ENCODE measurements around the gene NRXN3. TPM values are rescaled to one million over a fixed set of nuclear protein-coding genes. Genes with fewer than 3 reads are reported as not detected.

NRXN3 gene
- total RNA-seq, 2 experiments from 2014 or later: not detected

- no peak overlapping the region for H3K27ac Mint-ChIP-seq
- POLR2A ChIA-PET: no interaction called here
These were observed 904.3 kb downstream of the NRXN3 start for GRCh38 chr14:79074510-79074909.

GRCh38 chr14:79076428-79076827 lies 906.3 kb downstream of the NRXN3 start:
- CTCF ChIA-PET: no interaction called here
- H3K27ac Mint-ChIP-seq: no peak overlapping the region
- no peak overlapping the region for H3K4me3 Mint-ChIP-seq
- intact Hi-C loops (cut with micrococcal nuclease): no loop called here
- no peaks in the 10 kb centered on the region for H3K9me3 Mint-ChIP-seq
- no peak for DNase-seq
- H3K36me3 Mint-ChIP-seq: no peaks in the 10 kb centered on the region
- POLR2A ChIA-PET: no interaction called here
- H3K27me3 Mint-ChIP-seq: no peaks in the 10 kb centered on the region
- no peaks in the 10 kb centered on the region for H3K4me1 Mint-ChIP-seq (ENCODE audit: low read depth)

More at GRCh38 chr14:79074510-79074909, 904.3 kb downstream of the NRXN3 start:
- Mint-ChIP-seq H3K27me3 (no peaks in the 10 kb centered on the region), H3K4me1 (ENCODE audit: low read depth) (no peaks in the 10 kb centered on the region), H3K36me3 (no peaks in the 10 kb centered on the region), H3K4me3 (no peak overlapping the region), H3K9me3 (no peaks in the 10 kb centered on the region)
- intact Hi-C loops (cut with micrococcal nuclease): no loop called here
- CTCF ChIA-PET: no interaction called here
- DNase-seq: no peak

DNA sequence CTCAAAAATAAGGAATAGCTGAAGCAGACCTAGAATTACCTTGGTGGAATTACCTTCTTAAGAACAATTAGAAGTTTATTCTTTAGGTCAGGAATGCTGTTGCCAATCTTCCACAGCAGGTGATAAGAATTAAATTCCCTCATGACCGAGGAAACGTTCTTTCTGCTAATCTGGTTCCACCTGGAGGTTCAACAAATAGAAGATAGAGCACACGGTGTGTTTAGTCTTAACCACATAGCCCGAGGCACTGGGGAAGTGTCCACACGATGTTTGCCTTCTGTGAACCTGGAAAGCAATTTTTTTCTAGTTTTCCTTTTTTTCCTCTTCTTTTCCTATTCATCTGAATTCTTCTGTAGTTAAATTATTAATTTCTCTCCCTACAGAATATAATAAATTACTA lies 906.9 kb downstream of the NRXN3 start:
- ChIA-PET CTCF (no interaction called here), POLR2A (no interaction called here)
- no peak overlapping the region for H3K4me3 Mint-ChIP-seq

GRCh38 chr14:79080040-79080439 lies 909.9 kb downstream of the NRXN3 start:
- intact Hi-C loops (cut with micrococcal nuclease): no loop called here
- Mint-ChIP-seq H3K4me3 (no peak overlapping the region), H3K36me3 (no peaks in the 10 kb centered on the region), H3K9me3 (no peaks in the 10 kb centered on the region), H3K27ac (no peak overlapping the region), H3K27me3 (no peaks in the 10 kb centered on the region), H3K4me1 (ENCODE audit: low read depth) (no peaks in the 10 kb centered on the region)
- ChIA-PET POLR2A (no interaction called here), CTCF (no interaction called here)
- DNase-seq: no peak

More for the DNA sequence above, 906.9 kb downstream of the NRXN3 start:
- no peaks in the 10 kb centered on the region for H3K9me3 Mint-ChIP-seq
- H3K27me3 Mint-ChIP-seq: no peaks in the 10 kb centered on the region
- DNase-seq: no peak
- intact Hi-C loops (cut with micrococcal nuclease): no loop called here
- no peaks in the 10 kb centered on the region for H3K4me1 Mint-ChIP-seq (ENCODE audit: low read depth)
- no peak overlapping the region for H3K27ac Mint-ChIP-seq
- H3K36me3 Mint-ChIP-seq: no peaks in the 10 kb centered on the region

DNA sequence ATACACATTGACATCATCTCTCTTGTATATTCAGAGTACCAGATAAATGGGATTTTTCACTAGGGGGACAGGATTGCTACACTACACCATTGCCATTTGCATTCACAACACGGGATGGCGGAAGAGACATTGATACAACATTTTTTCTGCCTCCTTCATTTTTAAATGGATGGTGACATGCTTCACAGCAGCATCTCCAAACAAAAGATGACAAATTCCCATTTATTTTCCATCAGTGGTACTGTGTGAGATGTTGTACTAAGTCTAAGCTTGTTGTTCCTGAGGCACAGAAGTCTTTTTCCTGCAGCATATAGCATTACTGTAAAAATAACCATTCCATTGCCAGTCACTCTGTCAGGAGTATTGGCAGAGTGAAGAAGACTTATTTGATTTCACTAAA lies 912.7 kb downstream of the NRXN3 start:
- no peaks in the 10 kb centered on the region for H3K9me3 Mint-ChIP-seq

DNA sequence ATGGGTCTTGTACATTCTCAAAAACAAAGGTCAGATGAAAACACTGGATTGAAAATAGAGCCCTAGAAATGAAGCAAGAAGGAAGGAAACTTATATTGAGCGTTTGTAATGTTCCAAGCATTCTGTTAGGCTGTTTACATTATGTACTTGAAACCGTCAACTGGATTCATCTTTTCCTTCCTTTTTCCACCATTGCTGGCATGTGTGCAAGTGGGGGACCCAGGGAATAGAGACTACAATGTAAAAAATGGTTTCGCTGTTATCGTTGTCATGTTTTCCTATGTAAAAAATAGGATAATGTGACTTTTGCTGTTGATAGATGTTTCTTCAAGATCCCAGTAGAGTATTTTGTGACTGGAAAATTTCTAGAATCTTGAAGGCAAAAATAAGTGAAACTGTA lies 913.2 kb downstream of the NRXN3 start:
- H3K36me3 Mint-ChIP-seq: no peaks in the 10 kb centered on the region
- ChIA-PET CTCF (no interaction called here), POLR2A (no interaction called here)
- no peaks in the 10 kb centered on the region for H3K27me3 Mint-ChIP-seq
- no peaks in the 10 kb centered on the region for H3K4me1 Mint-ChIP-seq (ENCODE audit: low read depth)
- intact Hi-C loops (cut with micrococcal nuclease): no loop called here
- no peak overlapping the region for H3K27ac Mint-ChIP-seq
- H3K4me3 Mint-ChIP-seq: no peak overlapping the region
- no peak for DNase-seq
- no peaks in the 10 kb centered on the region for H3K9me3 Mint-ChIP-seq

More for the DNA sequence above, 912.7 kb downstream of the NRXN3 start:
- no peaks in the 10 kb centered on the region for H3K4me1 Mint-ChIP-seq (ENCODE audit: low read depth)
- no peaks in the 10 kb centered on the region for H3K27me3 Mint-ChIP-seq
- no peak for DNase-seq
- no peaks in the 10 kb centered on the region for H3K36me3 Mint-ChIP-seq
- intact Hi-C loops (cut with micrococcal nuclease): no loop called here
- H3K27ac Mint-ChIP-seq: no peak overlapping the region
- CTCF ChIA-PET: no interaction called here
- no peak overlapping the region for H3K4me3 Mint-ChIP-seq
- POLR2A ChIA-PET: no interaction called here

GRCh38 chr14:79084861-79085260 lies 914.7 kb downstream of the NRXN3 start:
- Mint-ChIP-seq H3K9me3 (no peaks in the 10 kb centered on the region), H3K36me3 (no peaks in the 10 kb centered on the region), H3K27ac (no peak overlapping the region), H3K4me3 (no peak overlapping the region), H3K27me3 (no peaks in the 10 kb centered on the region), H3K4me1 (ENCODE audit: low read depth) (no peaks in the 10 kb centered on the region)
- ChIA-PET POLR2A (no interaction called here), CTCF (no interaction called here)
- intact Hi-C loops (cut with micrococcal nuclease): no loop called here
- no peak for DNase-seq

DNA sequence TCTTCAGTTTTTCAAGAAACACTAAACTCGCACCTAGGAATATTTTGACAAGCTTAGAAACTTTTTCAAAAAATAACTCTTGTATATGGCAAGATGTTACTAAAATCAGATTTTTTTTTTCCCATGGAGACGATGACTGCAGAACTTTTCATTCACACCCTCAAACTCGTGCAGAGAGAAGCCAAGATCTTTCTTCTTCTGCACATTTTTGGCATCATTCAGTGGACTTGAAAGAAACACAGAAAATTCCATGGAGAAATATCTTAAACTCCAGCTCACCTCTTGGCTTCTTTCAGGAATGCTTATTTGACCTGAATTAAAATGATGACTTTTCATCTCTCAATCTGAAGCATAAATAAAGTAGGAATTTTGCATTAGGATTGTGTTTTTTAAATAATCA lies 919.4 kb downstream of the NRXN3 start:
- POLR2A ChIA-PET: no interaction called here
- Mint-ChIP-seq H3K9me3 (no peaks in the 10 kb centered on the region), H3K4me3 (no peak overlapping the region), H3K27me3 (no peaks in the 10 kb centered on the region), H3K36me3 (no peaks in the 10 kb centered on the region), H3K4me1 (ENCODE audit: low read depth) (no peaks in the 10 kb centered on the region), H3K27ac (no peak overlapping the region)
- CTCF ChIA-PET: no interaction called here
- intact Hi-C loops (cut with micrococcal nuclease): no loop called here
- DNase-seq: no peak

- ChIA-PET CTCF (interaction anchor here (0.7 kb wide), 1 partner anchor 30 kb away, joined by 4 read pairs; no protein-coding TSS in a partner anchor), POLR2A (no interaction called here)
- H3K27ac Mint-ChIP-seq: no peak overlapping the region
- DNase-seq: no peak
- no peaks in the 10 kb centered on the region for H3K36me3 Mint-ChIP-seq
- no peaks in the 10 kb centered on the region for H3K9me3 Mint-ChIP-seq
- no peak overlapping the region for H3K4me3 Mint-ChIP-seq
- no peaks in the 10 kb centered on the region for H3K4me1 Mint-ChIP-seq (ENCODE audit: low read depth)
- intact Hi-C loops (cut with micrococcal nuclease): no loop called here
- no peaks in the 10 kb centered on the region for H3K27me3 Mint-ChIP-seq
These were observed 920.5 kb downstream of the NRXN3 start for GRCh38 chr14:79090641-79091180.

DNA sequence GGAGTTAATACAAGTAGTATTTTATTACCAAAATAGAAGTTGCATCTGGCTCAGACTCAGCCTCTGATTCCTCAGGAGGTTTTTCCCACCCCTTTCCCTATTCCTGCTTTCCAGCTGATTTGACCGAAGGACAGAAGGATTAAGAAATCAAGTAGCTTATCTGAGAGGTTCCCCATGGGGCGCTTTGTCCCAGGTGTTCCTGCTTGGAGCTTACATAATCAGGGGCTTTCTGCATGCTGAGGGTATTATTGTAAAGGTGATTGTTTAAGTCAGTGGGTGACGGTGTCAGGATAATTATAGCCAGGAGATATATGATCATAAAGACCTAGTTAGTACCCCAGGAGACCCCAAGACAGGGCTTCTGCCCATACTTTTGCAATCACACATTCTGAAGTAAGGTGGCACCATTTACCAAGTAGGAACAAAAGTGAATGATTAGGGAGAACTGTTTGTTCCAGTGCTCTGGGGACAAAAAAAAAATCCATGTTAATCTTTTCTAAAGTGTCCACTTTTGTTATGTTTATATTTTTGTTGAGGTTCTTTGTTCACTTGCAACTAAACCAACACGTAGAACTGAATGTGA lies 921.3 kb downstream of the NRXN3 start:
- no peak overlapping the region for H3K27ac Mint-ChIP-seq
- DNase-seq: no peak
- no peaks in the 10 kb centered on the region for H3K36me3 Mint-ChIP-seq
- intact Hi-C loops (cut with micrococcal nuclease): no loop called here
- H3K4me3 Mint-ChIP-seq: no peak overlapping the region
- peaks cover under 1% of the 10 kb centered on the region for H3K9me3 Mint-ChIP-seq
- CTCF ChIA-PET: interaction anchor here (0.7 kb wide), 1 partner anchor 29 kb away, joined by 4 read pairs; no protein-coding TSS in a partner anchor
- no peaks in the 10 kb centered on the region for H3K27me3 Mint-ChIP-seq
- POLR2A ChIA-PET: no interaction called here
- no peaks in the 10 kb centered on the region for H3K4me1 Mint-ChIP-seq (ENCODE audit: low read depth)

DNA sequence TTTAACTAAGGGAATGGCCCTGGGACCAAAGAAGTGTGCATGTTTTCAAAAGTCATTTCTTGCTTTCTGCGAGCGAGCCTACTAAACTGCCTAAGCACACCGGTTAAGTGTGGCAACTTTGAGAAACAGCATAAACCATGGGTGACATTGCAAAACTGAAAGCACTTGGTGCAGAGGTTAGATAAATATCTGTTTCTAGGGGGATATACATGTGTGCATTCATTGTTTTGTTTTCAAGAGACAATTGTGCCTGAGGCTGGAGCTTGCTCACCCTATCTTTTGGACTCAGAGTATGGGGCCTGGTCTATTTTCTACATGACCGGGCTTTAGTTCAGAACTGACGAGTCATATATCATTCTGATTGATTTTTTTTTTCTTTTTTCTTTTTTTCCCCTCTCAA lies 923.4 kb downstream of the NRXN3 start:
- POLR2A ChIA-PET: no interaction called here
- CTCF ChIA-PET: no interaction called here
- Mint-ChIP-seq H3K27ac (no peak overlapping the region), H3K9me3 (peaks cover 2% of the 10 kb centered on the region), H3K4me3 (no peak overlapping the region), H3K36me3 (no peaks in the 10 kb centered on the region), H3K4me1 (ENCODE audit: low read depth) (no peaks in the 10 kb centered on the region), H3K27me3 (no peaks in the 10 kb centered on the region)
- intact Hi-C loops (cut with micrococcal nuclease): no loop called here
- no peak for DNase-seq

- DNase-seq: no peak
- Mint-ChIP-seq H3K27ac (no peak overlapping the region), H3K4me1 (ENCODE audit: low read depth) (no peaks in the 10 kb centered on the region), H3K27me3 (no peaks in the 10 kb centered on the region), H3K4me3 (no peak overlapping the region), H3K9me3 (peaks cover 2% of the 10 kb centered on the region), H3K36me3 (no peaks in the 10 kb centered on the region)
- intact Hi-C loops (cut with micrococcal nuclease): no loop called here
- POLR2A ChIA-PET: no interaction called here
- CTCF ChIA-PET: interaction anchor here (0.7 kb wide), 1 partner anchor 28 kb away, joined by 3 read pairs; no protein-coding TSS in a partner anchor
These were observed 924.8 kb downstream of the NRXN3 start for GRCh38 chr14:79094951-79095350.

DNA sequence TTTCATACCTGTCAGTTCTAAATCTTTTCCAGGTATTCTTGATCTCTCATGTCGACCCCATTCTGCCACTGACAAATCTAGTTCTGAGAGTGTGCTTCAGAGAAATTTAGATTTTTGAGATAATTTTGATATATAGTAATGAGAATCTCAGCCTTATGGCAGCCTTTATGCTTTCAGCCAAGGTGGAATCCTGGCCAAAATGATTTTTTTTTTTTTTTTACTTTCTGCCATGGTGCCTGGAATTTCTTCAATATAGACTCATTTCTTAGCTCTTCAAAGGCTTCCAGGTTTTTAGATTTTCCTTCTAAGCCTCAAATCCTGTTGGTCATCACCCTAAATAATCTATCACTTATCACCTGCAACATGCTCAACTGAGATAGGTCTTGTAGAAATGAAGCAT lies 926.6 kb downstream of the NRXN3 start:
- Mint-ChIP-seq H3K4me1 (ENCODE audit: low read depth) (no peaks in the 10 kb centered on the region), H3K9me3 (peaks cover 2% of the 10 kb centered on the region), H3K36me3 (no peaks in the 10 kb centered on the region), H3K27ac (no peak overlapping the region), H3K27me3 (no peaks in the 10 kb centered on the region), H3K4me3 (no peak overlapping the region)
- DNase-seq: no peak
- intact Hi-C loops (cut with micrococcal nuclease): no loop called here
- ChIA-PET CTCF (no interaction called here), POLR2A (no interaction called here)

Data from activated CD4-positive, alpha-beta memory T cell treated with anti-CD3 and anti-CD28 coated beads for 36 hours (primary cell).